SW 1271 (cell line): ENCODE results near the gene CHIC2.

Source experiments
- DNase-seq, 2 experiments: peaks; one replicate each; lab custom pipeline; 2025; lab: John Stamatoyannopoulos, UW

CHIC2 gene

GRCh38 chr4:54006755-54007154, 57.6 kb downstream of the CHIC2 start:
- no peak for DNase-seq

DNA sequence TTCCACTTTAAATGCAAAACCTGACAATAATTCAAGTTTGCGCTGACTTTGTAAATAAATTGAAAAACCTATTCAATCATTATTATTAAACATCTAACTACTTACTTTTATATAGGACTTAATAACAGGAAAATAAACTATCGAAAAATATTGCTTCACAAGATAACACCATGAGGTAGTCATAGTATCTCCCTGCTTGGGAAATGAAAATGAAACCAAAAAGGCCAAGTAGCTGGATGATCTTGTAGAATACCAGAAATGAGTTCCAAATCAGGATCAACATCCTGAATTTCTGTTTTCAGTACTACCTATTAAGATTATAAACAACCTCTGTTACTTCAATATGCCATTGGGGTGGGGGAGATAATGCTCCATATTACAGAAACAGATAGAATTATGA, 58.9 kb downstream of the CHIC2 start:
- peak in 1 of 2 experiments; percentile 5 for DNase-seq

DNA sequence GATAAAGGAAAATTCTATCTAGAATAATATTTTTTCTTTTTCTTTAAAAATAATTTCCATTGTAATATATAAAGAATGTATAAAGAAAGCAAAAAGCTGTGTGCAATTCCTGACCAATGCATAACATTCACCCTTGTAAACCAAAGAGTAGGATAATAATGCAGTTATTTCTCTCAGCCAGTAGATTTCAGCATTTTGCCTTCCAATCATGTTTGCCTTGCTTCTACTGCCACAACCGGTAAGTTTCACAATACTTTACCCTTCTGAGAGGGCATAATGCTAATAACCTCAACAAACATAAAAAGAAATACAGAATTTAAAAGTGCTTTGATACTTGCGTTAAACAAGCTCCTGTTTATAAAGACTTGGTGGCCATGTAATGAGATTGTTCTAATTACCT, 59.9 kb downstream of the CHIC2 start:
- DNase-seq = no peak

- no peak for DNase-seq
Measured at GRCh38 chr4:54001668-54002365, 62.6 kb downstream of the CHIC2 start.

DNA sequence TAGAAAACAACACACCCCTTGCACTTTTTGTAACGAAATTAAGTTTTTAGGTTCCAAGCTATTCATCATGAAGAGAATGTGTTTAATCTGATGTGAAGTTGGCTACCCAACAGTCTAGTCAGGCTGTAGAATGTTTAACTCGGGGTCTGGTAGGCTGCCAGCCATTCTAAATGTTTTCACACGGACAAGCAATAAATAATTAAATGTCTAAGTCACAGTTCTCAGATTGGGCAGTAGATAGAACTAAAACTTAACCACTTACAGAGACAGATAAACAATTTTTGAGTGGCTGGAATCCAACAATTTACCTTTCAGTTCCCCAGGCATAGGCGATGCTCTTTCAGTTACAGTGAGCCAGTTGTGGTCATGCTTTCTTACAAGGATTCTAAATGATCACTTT, 66.5 kb downstream of the CHIC2 start:
- no peak for DNase-seq

DNA sequence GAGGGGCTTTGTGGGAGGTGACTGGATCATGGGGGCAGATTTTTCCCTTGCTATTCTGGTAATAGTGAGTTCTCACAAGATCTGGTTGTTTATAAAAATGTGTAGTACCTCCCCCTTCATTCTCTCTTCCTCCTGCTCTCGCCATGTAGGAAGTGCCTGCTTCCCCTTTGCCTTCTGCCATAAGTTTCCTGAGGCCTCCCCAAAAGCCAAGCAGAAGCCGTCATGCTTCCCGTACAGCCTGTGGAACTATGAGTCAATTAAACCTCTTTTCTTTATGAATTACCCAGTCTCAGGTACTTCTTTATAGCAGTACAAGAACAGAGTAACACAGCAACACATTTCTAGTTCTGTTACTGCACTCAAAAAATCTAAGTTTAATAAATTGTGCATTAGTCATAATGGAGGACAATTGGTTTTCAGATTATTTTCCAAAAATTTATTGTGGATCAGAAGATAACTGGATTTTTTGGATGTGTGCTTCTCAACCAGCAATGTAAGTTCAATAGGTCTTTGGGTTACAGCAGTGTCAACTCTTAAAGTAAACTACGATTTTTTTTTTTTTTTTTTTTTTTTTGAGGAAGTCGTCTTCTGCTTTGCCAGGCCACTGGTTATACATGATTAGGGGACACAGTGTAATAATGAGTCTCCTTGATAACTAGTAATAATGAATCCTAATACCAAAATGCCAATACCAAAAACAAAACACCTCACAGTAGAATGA, 69.9 kb downstream of the CHIC2 start:
- DNase-seq = no peak

GRCh38 chr4:53992785-53993184, 71.6 kb downstream of the CHIC2 start:
- no peak for DNase-seq

DNA sequence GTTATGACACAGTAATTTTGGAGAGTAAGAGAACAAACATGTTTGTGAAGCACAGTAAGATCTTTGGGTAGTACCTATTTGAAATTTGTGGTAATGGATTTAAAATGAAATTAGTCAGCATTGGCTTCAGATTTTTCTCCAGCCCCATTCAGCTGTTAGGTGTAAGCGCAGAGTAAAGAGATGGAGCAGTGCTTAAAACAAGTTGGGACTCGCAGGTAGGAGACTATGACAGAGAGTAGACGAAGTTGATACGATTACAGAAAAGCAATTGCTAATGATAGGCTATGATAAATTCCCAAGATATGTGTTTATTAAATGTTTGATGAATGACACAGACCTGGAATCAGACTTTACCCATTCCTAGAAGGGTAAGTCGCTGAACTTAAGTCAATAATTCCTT, 72.6 kb downstream of the CHIC2 start:
- no peak for DNase-seq

GRCh38 chr4:53990641-53991040, 73.8 kb downstream of the CHIC2 start:
- DNase-seq = no peak

GRCh38 chr4:53987761-53988171, 76.6 kb downstream of the CHIC2 start:
- DNase-seq = peak in 1 of 2 experiments; percentile 8

GRCh38 chr4:53986062-53986461, 78.3 kb downstream of the CHIC2 start:
- no peak for DNase-seq

- DNase-seq = no peak
Measured at GRCh38 chr4:53981567-53981966, 82.8 kb downstream of the CHIC2 start.

GRCh38 chr4:53981066-53981465, 83.3 kb downstream of the CHIC2 start:
- DNase-seq = no peak

- DNase-seq = no peak
Measured at GRCh38 chr4:53974561-53974960, 89.8 kb downstream of the CHIC2 start.

GRCh38 chr4:53967986-53968385, 96.4 kb downstream of the CHIC2 start:
- DNase-seq = no peak

- no peak for DNase-seq
Measured at GRCh38 chr4:53963781-53964180, 100.6 kb downstream of the CHIC2 start.

GRCh38 chr4:53963336-53963735, 101.1 kb downstream of the CHIC2 start:
- no peak for DNase-seq

DNA sequence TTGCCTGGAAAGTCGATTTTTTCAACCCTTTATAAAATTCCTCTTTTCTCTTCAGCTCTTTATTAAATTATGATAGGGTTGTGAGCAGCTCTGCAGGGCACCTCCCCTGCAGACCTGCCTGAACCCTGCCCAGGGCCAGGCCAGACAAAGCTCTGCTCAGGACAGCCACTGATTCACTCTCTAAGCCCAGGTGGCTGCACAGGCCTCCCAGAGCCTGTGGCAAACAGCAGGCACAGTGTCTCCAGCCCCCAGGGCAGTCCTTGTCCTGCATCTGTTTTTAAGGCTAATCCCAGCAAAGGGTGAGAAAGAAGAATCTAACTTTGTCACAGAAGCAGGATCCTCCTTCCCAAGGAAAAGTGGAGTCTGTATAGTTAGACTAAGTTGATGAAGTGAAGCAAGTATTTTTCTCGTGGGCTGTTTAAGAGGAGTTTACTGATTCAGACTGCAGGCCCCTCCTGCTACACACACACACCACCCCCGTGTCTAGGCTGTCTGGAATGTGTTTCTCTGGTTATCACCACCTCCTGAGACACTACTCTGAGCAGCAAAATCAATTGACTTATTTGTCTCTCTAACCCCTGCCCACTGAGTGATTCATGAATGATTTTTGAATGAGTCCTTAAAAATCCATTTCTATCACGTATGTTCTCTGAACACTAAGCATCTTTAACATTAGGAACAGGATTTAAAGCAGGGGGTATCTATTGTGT, 101.7 kb downstream of the CHIC2 start:
- no peak for DNase-seq

DNA sequence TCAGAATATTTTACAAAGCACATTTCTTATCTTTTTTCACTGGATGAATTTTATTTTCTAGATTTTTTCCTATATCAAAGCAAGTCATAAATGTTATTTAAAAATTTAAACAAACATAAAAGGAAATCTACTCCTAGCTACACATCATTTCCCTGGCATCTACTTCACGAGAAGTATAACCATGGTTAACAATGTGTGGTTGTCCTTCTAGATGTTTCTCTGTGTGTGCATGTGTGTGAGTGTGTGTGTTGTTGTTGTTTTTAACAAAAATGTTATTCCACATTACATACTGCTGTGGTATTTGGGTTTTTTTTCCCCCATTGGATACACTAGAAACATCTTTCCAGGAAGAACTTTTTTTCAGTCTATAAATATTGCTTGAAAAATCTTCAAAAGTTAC, 103.1 kb downstream of the CHIC2 start:
- DNase-seq = no peak

DNA sequence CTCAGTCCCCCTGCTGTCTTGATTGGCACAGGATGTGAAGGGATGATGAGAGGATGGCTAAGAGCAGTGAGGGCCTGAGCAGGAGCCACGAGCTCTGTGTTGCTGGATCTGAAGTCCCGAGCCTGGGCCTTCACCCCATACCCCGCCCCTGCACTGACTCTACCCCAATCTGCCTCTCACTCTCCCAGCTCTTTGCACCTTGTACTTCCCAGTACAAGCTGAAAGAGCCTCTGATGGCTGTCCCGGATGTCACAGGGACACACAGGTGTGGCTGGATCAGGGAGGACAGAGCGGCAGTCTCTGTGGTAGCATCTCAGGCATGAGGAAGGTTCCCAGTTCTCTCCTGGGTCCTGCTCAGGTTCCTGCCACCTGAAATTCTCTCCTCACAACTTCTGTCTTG, 103.6 kb downstream of the CHIC2 start:
- DNase-seq = no peak
